ENCODE measurements around the gene ANXA6. TPM values are rescaled to one million over a fixed set of nuclear protein-coding genes. Genes with fewer than 3 reads are reported as not detected.
A peak's percentile ranks its signal among the peaks of the same experiment; 100 is the strongest.

ANXA6 gene
- total RNA-seq, 1 donor, result 353 TPM

- Histone ChIP-seq H3K79me2 (ENCODE audit: insufficient read depth, low read length) (peaks cover 95% of the 10 kb centered on the region), H3K36me3 (ENCODE audit: insufficient read depth, low read length) (peaks cover 85% of the 10 kb centered on the region)
- TF ChIP-seq, protein P1, sequence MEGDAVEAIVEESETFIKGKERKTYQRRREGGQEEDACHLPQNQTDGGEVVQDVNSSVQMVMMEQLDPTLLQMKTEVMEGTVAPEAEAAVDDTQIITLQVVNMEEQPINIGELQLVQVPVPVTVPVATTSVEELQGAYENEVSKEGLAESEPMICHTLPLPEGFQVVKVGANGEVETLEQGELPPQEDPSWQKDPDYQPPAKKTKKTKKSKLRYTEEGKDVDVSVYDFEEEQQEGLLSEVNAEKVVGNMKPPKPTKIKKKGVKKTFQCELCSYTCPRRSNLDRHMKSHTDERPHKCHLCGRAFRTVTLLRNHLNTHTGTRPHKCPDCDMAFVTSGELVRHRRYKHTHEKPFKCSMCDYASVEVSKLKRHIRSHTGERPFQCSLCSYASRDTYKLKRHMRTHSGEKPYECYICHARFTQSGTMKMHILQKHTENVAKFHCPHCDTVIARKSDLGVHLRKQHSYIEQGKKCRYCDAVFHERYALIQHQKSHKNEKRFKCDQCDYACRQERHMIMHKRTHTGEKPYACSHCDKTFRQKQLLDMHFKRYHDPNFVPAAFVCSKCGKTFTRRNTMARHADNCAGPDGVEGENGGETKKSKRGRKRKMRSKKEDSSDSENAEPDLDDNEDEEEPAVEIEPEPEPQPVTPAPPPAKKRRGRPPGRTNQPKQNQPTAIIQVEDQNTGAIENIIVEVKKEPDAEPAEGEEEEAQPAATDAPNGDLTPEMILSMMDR (IDR thresholded peaks at IDR 0.05; ENCODE audit: extremely low read depth, low read depth, low read length), result no peak
Observed at GRCh38 chr5:151142933-151143332, 14.6 kb downstream of the ANXA6 start.

GRCh38 chr5:151141535-151141934 lies 16.0 kb downstream of the ANXA6 start:
- no peaks in the 10 kb centered on the region for H3K9me3 ChIP-seq (ENCODE audit: low read depth, low read length)
- H3K4me2 ChIP-seq (ENCODE audit: insufficient read depth, low read length), result peak overlapping the region; percentile 20
- no peak for DNase-seq (ENCODE audit: insufficient read length, low spot score, missing footprints)
- H3K36me3 ChIP-seq (ENCODE audit: insufficient read depth, low read length), result peaks cover 84% of the 10 kb centered on the region
- peaks cover 6% of the 10 kb centered on the region for H3K4me1 ChIP-seq (ENCODE audit: insufficient read depth, low read length)
- peaks cover 81% of the 10 kb centered on the region for H3K79me2 ChIP-seq (ENCODE audit: insufficient read depth, low read length)
- no peaks in the 10 kb centered on the region for H3K27me3 ChIP-seq (ENCODE audit: insufficient read depth, low read length)
- H3K4me3 ChIP-seq (ENCODE audit: insufficient read depth, low read length), result no peak overlapping the region
- TF ChIP-seq, protein P1 (IDR thresholded peaks at IDR 0.05; ENCODE audit: extremely low read depth, low read depth, low read length), result no peak
- H2AFZ ChIP-seq (ENCODE audit: low read length), result no peak overlapping the region
- peaks cover 77% of the 10 kb centered on the region for H4K20me1 ChIP-seq (ENCODE audit: insufficient read depth, low read length)
- H3K27ac ChIP-seq (ENCODE audit: low read depth, low read length), result peak overlapping the region; percentile 3

More at GRCh38 chr5:151142933-151143332, 14.6 kb downstream of the ANXA6 start:
- DNase-seq (ENCODE audit: insufficient read length, low spot score, missing footprints), result no peak
- Histone ChIP-seq H3K4me3 (ENCODE audit: insufficient read depth, low read length) (no peak overlapping the region), H3K27me3 (ENCODE audit: insufficient read depth, low read length) (no peaks in the 10 kb centered on the region), H3K27ac (ENCODE audit: low read depth, low read length) (no peak overlapping the region), H4K20me1 (ENCODE audit: insufficient read depth, low read length) (peaks cover 91% of the 10 kb centered on the region), H3K4me1 (ENCODE audit: insufficient read depth, low read length) (peaks cover 6% of the 10 kb centered on the region), H3K9me3 (ENCODE audit: low read depth, low read length) (no peaks in the 10 kb centered on the region), H2AFZ (ENCODE audit: low read length) (no peak overlapping the region), H3K4me2 (ENCODE audit: insufficient read depth, low read length) (no peak overlapping the region)

GRCh38 chr5:151140686-151141459 lies 16.7 kb downstream of the ANXA6 start:
- Histone ChIP-seq H3K27me3 (ENCODE audit: insufficient read depth, low read length) (no peaks in the 10 kb centered on the region), H3K36me3 (ENCODE audit: insufficient read depth, low read length) (peaks cover 84% of the 10 kb centered on the region), H3K4me3 (ENCODE audit: insufficient read depth, low read length) (no peak overlapping the region), H3K4me2 (ENCODE audit: insufficient read depth, low read length) (no peak overlapping the region), H3K9me3 (ENCODE audit: low read depth, low read length) (no peaks in the 10 kb centered on the region), H2AFZ (ENCODE audit: low read length) (no peak overlapping the region), H3K27ac (ENCODE audit: low read depth, low read length) (peak overlapping the region; percentile 3), H3K79me2 (ENCODE audit: insufficient read depth, low read length) (peaks cover 74% of the 10 kb centered on the region), H4K20me1 (ENCODE audit: insufficient read depth, low read length) (peaks cover 70% of the 10 kb centered on the region), H3K4me1 (ENCODE audit: insufficient read depth, low read length) (peaks cover 6% of the 10 kb centered on the region)
- no peak for DNase-seq (ENCODE audit: insufficient read length, low spot score, missing footprints)
- TF ChIP-seq, protein P1 (IDR thresholded peaks at IDR 0.05; ENCODE audit: extremely low read depth, low read depth, low read length), result no peak

DNA sequence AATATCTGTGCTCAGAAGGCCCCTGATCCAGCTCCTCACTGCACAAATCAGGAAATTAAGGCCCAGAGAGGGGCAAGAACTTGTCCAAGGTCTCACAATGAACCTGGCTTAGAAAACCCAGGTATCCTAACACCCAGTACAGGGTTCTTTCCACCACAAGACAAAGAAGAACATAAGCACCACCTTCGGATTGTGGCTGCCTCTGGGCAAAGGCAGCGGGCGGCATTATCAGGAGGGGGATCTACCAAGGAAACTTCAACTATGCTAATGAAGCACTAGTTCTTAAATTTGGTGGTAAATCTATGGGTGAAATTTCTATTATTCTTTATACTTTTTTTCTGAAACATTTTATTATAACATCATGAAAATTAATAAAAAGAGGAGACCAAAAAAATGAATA lies 17.9 kb downstream of the ANXA6 start:
- no peak overlapping the region for H3K4me2 ChIP-seq (ENCODE audit: insufficient read depth, low read length)
- H4K20me1 ChIP-seq (ENCODE audit: insufficient read depth, low read length), result peaks cover 64% of the 10 kb centered on the region
- H3K79me2 ChIP-seq (ENCODE audit: insufficient read depth, low read length), result peaks cover 62% of the 10 kb centered on the region
- H3K9me3 ChIP-seq (ENCODE audit: low read depth, low read length), result no peaks in the 10 kb centered on the region
- no peak overlapping the region for H3K4me3 ChIP-seq (ENCODE audit: insufficient read depth, low read length)
- H3K27ac ChIP-seq (ENCODE audit: low read depth, low read length), result no peak overlapping the region
- H3K36me3 ChIP-seq (ENCODE audit: insufficient read depth, low read length), result peaks cover 84% of the 10 kb centered on the region
- H3K27me3 ChIP-seq (ENCODE audit: insufficient read depth, low read length), result no peaks in the 10 kb centered on the region
- no peak overlapping the region for H2AFZ ChIP-seq (ENCODE audit: low read length)
- DNase-seq (ENCODE audit: insufficient read length, low spot score, missing footprints), result no peak
- TF ChIP-seq, protein P1 (IDR thresholded peaks at IDR 0.05; ENCODE audit: extremely low read depth, low read depth, low read length), result no peak
- peaks cover 6% of the 10 kb centered on the region for H3K4me1 ChIP-seq (ENCODE audit: insufficient read depth, low read length)
